CMK (cell line): ENCODE results near the gene HOMER3.
"Not testable (repeated sequence)": the region's sequence is repeated elsewhere in the genome, so short reads cannot be mapped to it uniquely, and the experiment has no call there.

Source experiments
- DNase-seq: peaks from one replicate; pipeline ENCODE4 v3.0.0-alpha.2; 2010; ENCODE audit warnings: low read depth

The HOMER3 gene

GRCh38 chr19:18952364-18953003 is 11.5 kb upstream of the HOMER3 start:
- DNase-seq, result not testable (repeated sequence)

GRCh38 chr19:18951721-18952281 is 10.8 kb upstream of the HOMER3 start:
- no peak for DNase-seq

- DNase-seq, result no peak
Observed at GRCh38 chr19:18949858-18950257, 8.8 kb upstream of the HOMER3 start.

- DNase-seq, result no peak
Observed at GRCh38 chr19:18948976-18949356, 7.9 kb upstream of the HOMER3 start.

GRCh38 chr19:18948075-18948975 is 7.3 kb upstream of the HOMER3 start:
- DNase-seq, result no peak

GRCh38 chr19:18946918-18947317 is 5.9 kb upstream of the HOMER3 start:
- no peak for DNase-seq

- no peak for DNase-seq
Observed at GRCh38 chr19:18946335-18946734, 5.3 kb upstream of the HOMER3 start.

- DNase-seq, result no peak
Observed at GRCh38 chr19:18945297-18945696, 4.3 kb upstream of the HOMER3 start.

- DNase-seq, result no peak
Observed at GRCh38 chr19:18943465-18943864, 2.4 kb upstream of the HOMER3 start.

GRCh38 chr19:18942692-18943091 is 1.7 kb upstream of the HOMER3 start:
- DNase-seq, result no peak

- DNase-seq, result no peak
Observed at GRCh38 chr19:18941628-18942354, 774 bp upstream of the HOMER3 start.

GRCh38 chr19:18939922-18940768 is 872 bp downstream of the HOMER3 start:
- DNase-seq, result no peak

GRCh38 chr19:18939163-18939562 is 1.9 kb downstream of the HOMER3 start:
- DNase-seq, result no peak

- DNase-seq, result no peak
Observed at GRCh38 chr19:18933297-18933696, 7.7 kb downstream of the HOMER3 start.

GRCh38 chr19:18932216-18932841 is 8.7 kb downstream of the HOMER3 start:
- peak; percentile 57 for DNase-seq

GRCh38 chr19:18931316-18932162 is 9.5 kb downstream of the HOMER3 start:
- DNase-seq, result no peak

GRCh38 chr19:18929311-18929710 is 11.7 kb downstream of the HOMER3 start:
- no peak for DNase-seq

GRCh38 chr19:18928018-18928805 is 12.8 kb downstream of the HOMER3 start:
- DNase-seq, result no peak

- DNase-seq, result no peak
Observed at GRCh38 chr19:18924684-18925213, 16.3 kb downstream of the HOMER3 start.
